ENCODE data around the gene ESPNL.

DNA sequence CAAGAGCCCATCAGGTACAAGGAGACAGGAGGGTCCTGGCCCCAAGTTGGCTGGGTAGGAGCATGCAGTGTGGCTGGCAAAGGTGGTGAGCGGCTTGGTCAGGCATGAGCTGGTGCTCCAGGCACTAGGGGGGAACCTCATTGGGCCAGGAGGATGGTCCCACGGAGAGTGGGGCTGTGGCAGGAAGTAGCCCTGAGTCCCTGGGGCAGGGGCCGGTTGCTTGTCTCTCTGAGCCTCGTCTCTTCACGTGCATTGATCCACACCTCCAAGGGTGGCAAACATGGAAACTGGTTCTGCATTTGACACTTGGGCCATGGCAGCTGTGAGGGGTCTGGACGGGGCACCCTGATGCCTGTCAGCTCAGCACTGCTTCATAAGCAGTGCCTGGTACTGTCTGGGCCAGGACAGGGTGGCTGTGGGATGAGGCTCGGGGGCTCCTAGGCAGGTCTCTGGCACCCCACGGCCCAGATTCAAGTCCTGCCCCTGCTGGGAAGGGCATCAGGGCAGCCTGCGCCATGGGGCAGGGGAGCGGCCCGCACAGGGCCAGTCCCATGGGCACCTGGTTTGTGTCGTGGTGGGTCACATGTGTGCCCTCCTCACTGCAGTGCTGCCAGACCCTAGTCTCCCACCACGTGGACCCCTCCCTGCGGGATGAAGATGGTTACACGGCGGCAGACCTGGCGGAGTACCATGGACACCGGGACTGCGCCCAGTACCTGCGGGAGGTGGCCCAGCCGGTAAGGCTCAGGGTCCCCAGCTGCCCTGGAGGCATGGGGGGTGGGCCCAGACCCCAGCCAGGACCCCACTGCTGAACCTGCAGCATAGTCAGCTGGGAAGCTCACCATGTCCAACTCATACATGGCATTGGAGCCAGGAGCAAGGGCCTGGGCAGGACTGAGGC is 16.4 kb downstream of the ESPNL start:
- TF ChIP-seq, protein P1, sequence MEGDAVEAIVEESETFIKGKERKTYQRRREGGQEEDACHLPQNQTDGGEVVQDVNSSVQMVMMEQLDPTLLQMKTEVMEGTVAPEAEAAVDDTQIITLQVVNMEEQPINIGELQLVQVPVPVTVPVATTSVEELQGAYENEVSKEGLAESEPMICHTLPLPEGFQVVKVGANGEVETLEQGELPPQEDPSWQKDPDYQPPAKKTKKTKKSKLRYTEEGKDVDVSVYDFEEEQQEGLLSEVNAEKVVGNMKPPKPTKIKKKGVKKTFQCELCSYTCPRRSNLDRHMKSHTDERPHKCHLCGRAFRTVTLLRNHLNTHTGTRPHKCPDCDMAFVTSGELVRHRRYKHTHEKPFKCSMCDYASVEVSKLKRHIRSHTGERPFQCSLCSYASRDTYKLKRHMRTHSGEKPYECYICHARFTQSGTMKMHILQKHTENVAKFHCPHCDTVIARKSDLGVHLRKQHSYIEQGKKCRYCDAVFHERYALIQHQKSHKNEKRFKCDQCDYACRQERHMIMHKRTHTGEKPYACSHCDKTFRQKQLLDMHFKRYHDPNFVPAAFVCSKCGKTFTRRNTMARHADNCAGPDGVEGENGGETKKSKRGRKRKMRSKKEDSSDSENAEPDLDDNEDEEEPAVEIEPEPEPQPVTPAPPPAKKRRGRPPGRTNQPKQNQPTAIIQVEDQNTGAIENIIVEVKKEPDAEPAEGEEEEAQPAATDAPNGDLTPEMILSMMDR (conservative IDR thresholded peaks at IDR 0.05; ENCODE audit: low read length) = no peak
- no peak for TF ChIP-seq EZH2phosphoT487 (IDR thresholded peaks at IDR 0.05; ENCODE audit: borderline replicate concordance)
